T follicular helper cell (primary cell): ENCODE measurements around the gene MRC1.

Source experiments
- DNase-seq: peaks from one replicate; pipeline ENCODE4 v3.0.0-alpha.2; 2020; ENCODE audit warnings: low read depth

The MRC1 gene

DNA sequence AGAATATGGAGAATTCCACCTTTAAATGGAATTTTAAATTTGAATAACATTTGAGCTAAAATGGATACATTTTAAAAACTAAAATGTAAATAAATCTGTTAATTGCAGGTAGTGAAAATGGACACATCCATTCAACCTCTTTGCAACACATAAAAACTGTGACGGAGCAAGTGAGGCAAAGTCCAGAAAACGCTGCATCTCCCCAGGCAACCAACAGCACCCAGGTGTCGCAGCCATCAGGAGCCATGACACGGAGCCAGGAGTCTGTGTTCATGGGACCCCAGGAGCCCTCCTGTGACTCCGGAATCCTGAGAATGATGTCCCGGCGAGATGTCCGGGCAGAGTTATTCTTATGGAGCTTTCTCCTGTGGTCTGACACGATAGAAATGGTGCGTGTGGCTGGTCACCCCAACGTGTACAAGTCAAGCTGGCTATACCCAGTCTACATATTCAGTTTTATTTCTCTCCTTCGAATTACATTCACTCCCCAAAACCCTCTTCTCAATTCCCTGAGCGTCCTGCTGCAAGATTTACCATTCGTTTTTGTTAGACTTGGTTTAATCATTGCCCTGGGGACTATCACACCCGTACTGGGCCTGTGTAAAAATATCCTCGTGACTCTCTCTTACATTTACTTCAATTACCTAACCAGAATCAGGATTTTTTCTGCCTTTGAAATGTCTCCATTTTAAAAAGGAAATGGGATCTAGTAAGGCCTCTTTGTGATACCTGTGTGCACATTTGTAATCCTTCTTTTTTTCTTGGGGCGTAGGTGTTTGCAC is 13.1 kb upstream of the MRC1 start:
- no peak for DNase-seq

DNA sequence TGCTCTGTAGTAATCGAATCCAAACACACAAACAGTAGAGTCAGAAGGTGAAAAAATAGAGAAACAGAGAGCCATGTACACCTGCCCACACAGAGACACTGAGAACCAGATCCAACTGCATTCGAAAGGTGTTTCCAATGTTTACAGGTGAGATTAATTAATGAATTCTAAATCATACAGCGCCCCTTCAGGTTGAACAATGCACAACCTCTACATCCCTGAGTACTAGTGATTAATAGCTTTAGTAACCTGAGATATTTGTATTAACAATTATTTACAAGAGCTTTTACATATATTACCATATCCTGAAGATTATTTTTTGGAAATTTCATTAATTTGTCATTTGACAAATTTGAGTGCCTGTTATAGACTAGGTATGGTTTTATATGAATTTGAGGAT is 7.6 kb upstream of the MRC1 start:
- no peak for DNase-seq

DNA sequence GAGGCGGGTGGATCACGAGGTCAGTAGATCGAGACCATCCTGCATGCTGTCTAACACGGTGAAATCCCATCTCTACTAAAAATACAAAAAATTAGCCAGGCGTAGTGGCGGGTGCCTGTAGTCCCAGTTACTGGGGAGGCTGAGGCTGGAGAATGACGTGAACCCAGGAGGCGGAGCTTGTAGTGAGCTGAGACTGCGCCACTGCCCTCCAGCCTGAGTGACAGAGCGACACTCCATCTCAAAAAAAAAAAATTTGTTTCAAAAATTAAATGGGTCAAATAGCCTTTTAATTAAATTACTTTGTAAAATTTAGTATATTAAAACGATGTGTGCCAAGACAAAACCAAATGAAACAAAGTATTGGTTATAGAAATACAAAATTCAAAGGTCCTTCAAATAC is 6.8 kb upstream of the MRC1 start:
- DNase-seq, result no peak

DNA sequence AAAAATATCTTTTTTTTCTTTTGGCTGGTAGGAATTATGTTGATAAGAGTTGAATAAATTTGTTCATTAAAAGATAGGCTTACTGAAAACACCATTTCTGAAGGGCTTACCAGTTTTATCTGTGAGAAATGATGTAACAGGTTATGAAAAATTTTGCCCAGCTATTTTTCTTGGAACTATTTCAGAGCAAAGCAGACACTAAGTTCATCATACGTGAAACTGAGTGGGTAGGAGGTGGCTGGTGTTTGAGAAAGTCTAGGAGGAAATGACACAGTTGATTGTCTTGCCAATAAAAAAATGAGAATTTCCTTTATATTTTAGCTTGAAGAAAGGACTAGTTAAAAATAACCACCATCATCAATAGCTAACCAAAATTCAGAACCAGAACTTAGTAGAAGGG is 6.2 kb upstream of the MRC1 start:
- no peak for DNase-seq

DNA sequence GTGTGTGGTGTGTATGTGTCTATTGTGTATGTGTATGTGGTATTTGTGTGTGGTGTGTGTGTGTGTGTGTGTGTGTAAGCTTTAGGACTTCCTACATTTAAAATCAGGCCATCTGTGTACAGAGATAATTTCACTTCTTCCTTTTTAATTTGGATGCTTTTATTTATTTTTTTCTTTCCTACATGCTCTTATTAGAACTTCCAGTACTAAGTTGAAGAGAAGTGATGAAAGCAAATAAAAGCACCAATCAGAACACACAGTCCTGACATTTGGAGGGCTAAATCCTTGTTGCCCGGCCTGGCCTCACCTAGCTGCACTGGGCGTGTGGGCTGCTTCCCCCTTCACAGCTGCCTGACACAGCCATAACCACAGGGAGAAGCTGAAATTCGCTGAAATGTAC is 3.8 kb upstream of the MRC1 start:
- no peak for DNase-seq

DNA sequence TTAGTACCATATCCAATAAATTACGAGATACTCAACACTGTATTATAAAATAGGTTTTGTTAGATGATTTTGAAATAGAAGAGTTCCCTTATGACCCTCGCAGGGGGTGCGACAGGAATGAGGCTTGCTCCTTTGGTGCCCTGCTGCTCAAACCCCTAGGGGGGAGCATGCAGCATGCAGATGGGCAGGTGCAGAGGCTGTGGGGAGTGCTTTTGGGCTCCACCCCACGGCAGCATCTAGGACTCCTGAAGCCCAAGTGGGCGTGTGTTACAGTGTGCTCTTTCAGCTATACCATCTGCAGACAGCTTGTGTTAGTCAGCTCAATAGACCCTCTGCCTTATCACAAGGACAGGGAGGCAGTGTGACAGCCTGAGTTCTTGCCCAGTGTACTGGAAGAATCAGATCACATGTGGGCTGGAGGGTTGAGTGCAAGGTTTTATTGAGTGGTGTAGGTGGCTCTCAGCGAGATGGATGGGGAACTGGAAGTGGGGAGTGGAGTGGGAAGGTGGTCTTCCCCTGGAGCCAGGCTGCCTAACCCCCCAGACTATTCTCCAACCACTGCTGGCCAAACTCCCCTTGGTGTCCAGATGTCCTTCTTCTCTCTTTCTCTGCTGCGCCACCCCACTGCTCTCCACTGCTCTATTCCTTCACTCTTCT is 3.1 kb upstream of the MRC1 start:
- no peak for DNase-seq

DNA sequence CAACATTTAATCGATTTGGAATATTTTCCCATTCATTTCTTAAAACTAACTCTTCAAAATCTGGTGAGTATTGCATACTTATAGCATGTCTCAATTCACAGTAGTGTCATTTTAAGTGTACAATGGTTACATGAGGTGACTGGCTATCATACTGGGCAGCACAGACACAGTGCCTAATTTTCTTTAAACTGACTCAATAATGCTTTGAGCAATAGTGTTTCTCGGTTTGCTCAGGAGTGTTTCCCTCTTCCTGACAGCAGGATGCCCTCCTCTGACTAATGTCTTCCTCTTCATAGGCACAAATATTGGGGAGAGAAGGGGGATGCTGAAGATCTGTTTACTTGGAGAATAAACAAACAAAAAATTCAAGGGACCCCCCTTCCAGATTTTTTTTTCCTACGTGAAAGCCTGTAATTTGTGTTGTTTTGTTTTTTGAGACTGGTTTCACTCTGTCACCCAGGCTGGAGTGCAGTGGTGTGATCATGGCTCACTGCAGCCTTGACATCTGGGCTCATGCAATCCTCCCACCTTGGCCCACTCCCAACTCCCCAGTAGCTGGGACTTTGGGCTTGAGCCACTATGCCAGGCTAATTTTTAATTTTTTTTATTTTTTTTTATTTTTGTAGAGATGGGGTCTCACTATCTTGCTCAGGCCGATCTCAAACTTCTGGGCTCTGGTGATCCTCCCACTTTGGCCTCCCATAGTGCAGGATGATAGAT is 2.2 kb downstream of the MRC1 start:
- DNase-seq, result no peak

DNA sequence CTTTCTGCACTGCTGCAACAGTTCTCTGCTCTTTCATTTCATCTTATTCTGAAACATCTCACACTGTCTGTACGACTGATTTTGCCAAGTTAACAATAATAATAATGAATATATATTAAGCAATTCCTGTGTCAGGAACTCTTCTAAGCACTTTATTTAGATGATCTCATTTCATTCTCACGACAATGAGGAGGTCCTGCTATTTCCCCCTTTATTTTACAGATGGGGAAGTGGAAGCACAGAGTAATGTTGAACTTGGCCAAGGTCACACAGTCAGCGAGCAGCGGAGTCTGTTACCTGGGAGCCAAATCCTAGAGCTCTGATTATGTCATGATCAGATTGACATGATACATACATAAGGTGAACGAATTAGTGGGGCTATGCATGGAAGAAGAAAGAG is 5.8 kb downstream of the MRC1 start:
- no peak for DNase-seq

DNA sequence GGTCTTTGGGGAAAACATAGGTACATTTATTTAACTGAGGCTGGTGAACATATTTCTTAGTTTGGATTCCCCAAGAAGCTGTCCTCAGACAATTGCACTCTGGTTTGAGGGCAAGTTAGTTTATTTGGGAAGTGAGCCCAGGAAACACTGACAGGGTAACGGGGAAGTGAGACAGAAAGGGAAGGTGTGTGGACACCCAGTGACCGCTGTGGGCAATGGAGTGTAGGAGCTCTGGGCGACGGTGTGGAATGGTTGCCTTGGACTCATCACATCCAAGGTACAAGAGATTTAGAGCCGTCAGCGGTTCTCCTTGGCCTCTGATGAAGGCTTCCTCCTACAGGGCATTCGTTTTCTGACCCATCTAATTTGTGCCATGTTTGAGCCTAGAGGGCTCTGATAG is 7.1 kb downstream of the MRC1 start:
- no peak for DNase-seq

DNA sequence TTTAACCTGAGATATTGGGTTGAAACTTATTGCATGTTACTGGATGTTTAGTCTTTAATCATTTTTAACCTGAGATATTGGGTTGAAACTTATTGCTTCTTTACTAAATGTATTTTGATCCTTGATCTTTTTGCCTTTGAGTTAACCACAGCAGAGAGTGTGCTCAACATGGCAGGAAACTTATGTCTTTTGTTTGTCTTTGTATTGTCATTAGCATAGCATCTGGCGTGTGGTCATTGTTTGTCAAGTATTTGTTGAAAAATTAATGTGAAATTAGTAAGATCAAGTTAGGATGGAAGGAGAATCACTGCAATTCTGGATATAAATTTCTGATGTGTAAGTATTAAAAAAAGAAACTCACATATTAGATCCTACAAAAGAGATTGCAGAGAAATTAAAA is 8.2 kb downstream of the MRC1 start:
- no peak for DNase-seq

DNA sequence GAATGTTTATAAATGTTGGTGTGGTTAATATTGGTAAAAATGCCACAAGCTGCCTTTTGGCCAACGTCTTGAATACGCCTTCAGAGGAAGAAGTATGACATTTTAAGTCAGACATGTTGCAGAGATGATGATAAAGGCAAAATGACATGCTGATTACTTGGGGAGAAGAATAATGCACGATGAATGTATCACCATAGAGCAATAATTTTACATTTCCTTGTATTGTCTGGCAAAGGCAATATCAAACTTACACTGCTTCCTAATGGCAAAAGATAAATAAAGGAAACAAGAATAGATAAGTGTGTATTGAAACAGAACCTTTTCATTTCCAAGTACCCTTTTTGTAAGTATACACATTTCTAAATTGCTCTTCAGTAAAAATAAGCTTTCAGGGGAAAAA is 8.6 kb downstream of the MRC1 start:
- no peak for DNase-seq

DNA sequence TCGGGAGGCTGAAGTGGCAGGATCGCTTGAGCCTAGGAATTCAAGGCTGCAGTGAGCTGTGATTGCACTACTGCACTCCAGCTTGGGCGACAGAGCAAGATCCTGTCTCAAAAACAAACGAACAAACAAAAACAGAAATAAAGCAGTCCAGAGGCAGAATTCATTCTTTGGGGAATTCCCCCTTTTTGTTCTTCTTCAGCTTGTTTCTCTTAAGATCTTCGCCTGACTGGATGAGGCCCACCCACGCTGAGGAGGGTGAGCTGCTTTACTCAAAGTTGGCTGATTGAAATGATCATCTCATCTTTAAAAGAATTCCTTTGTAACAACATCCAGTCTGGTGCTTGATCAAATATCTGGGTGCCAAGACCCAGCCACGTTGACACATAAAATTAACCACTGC is 10.7 kb downstream of the MRC1 start:
- no peak for DNase-seq

DNA sequence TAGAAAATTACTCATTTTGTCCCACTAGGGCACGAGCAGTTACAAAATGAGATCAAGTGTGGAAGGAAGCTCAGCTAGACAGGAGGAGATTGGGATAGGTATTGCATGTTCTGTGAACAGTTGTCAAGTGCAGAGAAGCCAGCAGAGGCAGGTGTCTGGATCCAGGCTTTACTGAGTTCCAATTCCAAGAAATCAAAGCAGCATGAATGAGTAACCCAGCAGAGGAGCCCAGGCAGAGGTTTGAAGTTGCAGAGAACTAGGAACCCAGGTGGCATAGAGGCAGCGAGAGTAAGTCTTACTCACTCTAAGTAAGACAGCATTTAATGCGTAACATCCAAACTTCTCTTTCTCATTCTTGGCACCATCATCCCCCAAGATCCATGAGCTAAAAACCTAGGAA is 11.8 kb downstream of the MRC1 start:
- no peak for DNase-seq

DNA sequence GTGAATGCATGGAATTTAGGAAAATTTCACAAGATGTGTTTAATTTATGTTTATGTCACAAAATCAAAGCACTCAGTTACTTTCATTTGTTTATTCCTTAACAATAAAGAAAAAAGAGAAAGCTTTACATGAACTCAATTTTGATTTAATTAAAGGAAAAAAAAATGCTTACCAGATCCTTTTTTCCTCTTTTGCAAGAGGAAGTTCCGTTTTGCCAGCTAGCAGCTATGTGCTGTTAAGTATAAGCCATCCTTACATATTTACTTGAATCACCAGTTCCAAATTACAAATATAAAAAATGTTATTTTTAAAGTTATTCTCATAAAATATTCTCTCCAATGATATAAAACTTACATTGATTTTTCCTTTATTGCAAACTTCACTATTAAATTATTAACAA is 12.7 kb downstream of the MRC1 start:
- no peak for DNase-seq

DNA sequence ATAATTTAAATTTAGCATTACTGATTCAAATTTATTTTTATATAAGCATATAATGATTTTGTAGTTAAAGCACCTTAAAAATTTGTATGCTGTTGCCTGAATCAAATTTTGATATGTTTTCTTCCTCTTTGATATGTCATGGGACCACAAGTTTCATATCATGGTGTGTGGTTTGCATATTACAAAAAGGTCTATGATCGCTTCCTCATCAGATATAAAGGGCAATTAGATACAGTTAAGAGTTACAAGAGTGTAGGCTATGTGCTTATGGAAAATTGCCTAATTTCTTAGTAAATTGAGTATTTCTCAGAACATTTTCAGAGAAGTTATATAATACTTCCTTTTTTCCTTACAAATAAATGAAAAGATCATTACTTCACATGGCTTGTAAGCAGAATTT is 22.2 kb downstream of the MRC1 start:
- DNase-seq, result no peak

DNA sequence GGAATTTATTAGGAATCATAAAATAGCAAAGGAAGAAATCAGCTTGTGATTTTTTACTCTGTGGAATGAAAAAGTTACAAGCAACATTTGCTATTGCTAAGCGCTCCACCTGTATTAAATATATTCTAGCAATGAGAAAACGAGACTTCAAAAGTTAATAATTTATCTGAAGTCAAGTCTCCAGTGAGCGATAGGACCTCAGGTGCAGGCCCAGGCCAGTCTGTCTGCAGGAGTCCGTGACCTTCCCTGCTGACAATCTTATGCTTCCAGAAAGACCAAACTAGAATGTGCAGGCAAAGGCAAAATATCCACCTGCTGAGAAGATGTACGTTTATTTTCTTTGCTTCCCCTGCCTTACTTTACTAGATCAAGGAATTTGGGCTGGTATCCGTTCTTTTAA is 22.7 kb downstream of the MRC1 start:
- DNase-seq, result no peak

DNA sequence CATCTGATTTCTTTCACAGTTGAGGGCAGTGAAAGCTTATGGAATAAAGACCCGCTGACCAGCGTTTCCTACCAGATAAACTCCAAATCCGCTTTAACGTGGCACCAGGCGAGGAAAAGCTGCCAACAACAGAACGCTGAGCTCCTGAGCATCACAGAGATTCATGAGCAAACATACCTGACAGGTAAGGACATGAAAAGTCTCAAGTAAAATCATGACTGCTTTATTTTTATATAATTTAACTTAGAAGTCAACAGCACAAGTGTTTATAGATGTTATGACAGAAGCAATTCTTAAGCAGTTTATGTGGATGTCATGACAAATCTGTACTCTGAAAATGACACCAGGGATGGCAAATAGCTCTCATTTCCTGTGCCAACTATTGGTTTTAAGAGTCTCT is 24.5 kb downstream of the MRC1 start:
- DNase-seq, result no peak

DNA sequence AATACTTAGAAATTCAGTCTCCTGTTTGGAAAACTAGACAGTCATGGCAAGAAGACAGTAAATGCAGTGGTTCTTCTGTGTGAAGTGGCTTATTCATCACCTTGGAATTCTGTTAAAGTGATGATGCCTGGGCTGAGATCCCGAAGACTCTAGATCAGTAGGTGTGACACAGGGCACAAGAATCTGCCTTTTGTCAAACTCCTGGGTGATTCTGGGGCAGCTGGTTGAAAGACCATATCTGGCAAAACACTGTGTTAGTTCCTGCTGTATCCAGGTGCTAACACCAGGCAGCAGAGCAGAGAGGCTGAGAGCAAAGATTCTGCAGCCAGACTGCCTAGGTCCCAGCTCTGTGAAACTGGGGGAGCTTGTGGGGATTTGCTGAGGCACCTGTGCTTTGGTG is 26.5 kb downstream of the MRC1 start:
- no peak for DNase-seq

DNA sequence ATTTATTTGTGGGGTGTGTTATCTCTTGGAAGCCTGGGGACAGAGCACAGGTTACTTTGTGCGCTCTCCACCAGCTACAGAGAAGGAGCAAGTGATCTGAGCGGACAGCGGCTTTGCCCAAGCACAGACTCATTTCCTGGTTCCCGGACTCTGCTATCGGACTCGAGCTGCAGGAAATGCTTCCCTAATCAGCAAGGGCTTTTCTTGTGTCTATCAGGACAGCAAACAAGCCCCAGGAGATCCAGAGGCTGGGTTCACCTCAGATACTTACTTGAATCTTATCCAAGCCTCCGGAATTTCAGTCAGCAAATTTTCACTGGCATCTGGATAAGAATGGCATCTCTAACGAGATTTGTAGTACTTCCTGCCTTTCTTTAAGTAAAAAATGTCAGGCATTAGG is 27.8 kb downstream of the MRC1 start:
- DNase-seq, result no peak

DNA sequence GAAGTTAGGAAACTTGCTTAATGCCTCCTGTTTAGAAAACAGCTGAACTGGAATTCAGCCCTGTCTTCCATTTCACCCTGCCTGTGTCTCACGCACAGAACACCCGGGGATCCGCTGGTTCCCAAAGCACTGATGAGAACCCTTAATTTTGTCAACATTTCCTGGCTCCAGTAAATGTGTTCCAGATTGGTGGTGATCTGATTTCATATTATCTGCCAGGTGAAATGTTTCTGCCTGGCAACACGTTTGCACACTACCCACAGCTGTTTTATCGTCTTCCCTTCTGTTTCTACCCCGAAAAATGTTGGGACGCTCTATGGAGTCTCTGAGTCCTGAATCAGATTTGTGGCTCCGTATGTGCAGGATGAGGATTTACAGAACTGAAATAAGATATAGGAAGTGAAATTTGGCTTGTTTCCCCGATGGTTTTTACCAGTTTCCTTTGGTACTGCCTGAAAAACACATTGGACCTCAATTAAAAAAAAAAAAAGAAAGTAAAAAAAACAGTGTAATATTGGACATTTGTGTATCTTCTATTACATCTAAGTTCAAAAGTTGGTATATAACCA is 29.0 kb downstream of the MRC1 start:
- DNase-seq, result no peak

DNA sequence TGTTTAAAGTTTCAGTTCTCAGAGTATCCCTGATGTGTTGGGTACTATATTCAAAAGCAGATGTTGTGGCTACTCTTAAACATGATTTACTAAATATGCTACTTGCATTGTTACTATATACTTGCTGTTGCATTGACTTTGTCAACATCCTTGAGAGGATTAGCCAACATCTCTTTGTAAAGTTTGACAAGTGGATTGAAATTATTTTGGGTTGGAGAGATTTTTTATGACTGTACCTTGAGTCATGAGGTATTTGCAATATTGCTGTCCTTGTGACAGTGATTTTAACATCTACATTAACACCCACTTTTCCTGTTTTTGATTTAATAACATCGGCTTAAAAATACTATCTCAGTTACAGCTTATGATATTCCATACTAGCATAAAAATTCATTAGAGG is 31.9 kb downstream of the MRC1 start:
- no peak for DNase-seq

DNA sequence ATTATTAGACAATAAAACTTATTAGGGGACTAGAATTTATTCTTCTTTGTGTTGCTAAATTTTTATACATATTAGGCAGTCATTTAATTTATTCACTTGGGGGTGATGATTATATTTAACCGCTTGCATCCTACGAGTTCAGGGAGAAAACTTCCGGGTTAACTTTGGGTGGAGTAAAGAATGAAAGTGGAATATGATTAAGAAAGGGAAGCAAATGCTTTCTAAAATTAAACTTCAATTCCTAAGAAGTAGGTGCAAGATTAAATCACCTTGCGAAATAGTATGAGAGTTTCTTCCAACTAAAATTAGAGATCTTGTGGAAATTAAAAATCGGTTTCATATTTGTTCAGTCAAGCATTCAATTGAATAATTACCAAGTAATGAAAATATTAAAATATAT is 33.5 kb downstream of the MRC1 start:
- no peak for DNase-seq
